DMS153 treated with DMSO at 0.1 percent for 48 hours (cell line): ENCODE measurements around the gene PPFIBP1.
A peak's percentile ranks its signal among the peaks of the same experiment; 100 is the strongest.
"Not testable (repeated sequence)": the region's sequence is repeated elsewhere in the genome, so short reads cannot be mapped to it uniquely, and the experiment has no call there.

Source experiments
- DNase-seq: peaks from one replicate; lab custom pipeline; 2025; ENCODE audit not compliant: unreplicated experiment; lab: John Stamatoyannopoulos, UW

PPFIBP1 gene

DNA sequence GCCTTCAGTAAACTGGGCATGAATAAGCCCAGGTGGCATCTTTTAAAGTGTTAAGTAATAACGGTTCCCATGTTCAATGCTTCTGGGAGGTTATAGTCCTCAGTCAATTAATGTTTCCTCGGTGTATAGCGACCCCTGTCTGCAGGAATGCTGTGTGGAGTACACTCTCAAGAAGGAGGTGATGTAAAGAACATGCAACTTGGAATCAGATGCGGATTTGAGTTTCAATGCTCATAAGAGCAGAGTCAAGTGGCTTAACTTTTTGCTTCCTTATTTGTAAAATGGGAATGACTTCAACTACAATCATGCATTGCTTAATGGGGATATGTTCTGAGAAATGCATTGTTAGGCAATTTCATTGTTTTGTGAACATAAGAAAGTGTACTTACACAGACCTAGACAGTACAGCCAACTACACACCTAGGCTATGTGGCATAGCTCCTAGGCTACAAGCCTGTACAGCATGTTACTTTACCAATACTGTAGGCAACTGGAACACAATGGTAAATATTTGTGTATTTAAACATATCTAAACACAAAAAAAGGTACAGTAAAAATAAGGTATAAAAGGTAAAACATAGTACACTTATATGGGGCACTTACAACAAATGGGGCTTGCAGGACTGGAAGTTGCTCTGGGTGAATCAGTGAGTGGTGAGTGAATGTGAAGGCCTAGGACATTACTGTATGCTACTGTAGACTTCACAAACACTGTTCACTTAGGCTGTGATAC lies 179.9 kb downstream of the PPFIBP1 start:
- peak; percentile 28 for DNase-seq

DNA sequence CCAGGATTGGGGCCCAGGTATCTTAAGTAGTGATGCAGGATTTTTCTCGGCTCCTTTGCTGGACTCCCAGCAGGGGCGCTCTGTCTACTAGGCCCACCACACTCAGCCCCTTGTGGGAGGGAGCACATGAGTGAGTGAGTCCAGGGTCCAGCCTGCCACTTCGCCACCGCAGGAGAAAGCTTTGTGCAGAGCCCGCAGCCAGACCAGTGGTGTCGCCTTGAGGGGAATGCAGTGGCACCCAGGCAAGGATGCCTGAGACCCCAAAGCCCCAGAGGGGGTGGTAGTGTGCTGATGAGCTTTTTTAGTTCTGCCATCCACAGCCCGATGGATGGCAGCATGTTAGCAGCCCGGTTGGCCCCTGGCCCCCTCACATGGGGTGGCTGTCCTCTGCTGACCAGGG lies 181.3 kb downstream of the PPFIBP1 start:
- no peak for DNase-seq

DNA sequence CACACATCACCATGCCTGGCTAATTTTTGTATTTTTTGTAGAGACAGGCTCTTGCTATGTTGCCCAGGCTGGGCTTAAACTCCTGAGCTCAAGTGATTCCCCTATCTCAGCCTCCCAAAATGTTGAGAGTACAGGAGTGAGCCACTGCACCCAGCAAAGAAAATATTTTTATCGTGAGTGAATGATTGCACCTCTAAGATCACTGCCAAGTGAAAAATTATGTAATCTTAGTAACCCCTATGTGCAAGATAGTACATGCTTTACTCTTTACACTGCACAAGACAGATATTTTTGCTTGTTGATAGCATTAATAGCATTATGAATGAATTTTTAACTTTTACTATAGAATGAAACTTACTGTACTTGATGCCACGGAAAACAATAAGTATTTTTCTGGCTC lies 183.2 kb downstream of the PPFIBP1 start:
- no peak for DNase-seq

DNA sequence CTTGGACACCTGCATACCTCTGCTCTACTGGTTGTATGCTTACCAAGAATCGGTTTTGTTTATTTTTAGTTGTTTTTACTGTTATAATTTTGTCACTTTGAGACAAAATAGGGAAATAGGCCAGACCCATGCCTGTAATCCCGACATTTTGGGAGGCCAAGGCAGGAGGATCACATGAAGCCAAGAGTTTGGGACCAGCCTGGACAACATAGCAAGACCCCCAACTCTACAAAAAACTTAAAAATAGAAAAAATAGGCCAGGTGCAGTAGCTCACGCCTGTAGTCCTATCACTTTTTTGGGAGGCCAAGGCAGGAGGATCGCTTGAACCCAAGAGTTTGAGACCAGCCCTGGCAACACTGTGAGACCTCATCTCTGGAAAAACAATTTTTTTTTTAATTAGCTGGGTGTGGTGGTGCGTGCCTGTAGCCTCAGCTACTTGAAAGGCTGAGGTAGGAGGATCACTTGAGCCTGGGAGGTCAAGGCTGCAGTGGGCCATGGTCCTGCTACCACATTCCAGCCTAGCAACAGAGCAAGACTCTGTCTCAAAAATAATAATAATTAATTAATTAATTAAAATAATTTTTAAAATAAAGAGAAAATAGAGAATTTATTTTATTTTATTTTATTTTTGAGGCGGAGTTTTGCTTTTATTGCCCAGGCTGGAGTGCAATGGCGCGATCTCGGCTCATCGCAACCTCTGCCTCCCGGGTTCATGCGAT lies 185.4 kb downstream of the PPFIBP1 start:
- no peak for DNase-seq

DNA sequence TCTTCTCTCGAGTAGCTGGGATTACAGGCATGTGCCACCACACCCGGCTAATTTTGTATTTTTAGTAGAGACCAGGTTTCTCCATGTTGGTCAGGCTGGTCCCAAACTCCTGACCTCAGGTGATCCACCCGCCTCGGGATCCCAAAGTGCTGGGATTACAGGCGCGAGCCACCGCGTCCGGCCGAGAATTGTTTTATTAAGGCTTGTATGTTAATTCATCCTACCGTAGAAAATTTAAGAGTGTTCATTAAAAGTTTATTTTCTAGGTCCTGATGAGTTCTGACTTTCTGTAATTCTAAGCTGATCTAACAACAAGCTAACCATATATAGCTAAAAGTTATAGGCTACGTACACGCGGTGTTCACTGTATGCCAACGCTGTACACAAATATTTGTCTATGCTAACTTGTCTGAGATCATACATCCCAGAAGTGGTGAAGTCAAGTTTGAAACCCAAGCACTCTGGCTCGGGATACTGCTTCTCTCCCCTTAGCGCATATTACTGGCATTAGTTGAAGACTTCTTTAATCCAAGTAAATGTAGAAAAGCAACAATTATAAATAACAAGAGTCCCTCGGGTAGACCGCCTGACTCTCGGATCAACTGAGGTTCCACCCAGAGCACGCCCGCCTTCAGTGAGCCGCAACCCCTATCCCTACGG lies 186.1 kb downstream of the PPFIBP1 start:
- peak; percentile 45 for DNase-seq

DNA sequence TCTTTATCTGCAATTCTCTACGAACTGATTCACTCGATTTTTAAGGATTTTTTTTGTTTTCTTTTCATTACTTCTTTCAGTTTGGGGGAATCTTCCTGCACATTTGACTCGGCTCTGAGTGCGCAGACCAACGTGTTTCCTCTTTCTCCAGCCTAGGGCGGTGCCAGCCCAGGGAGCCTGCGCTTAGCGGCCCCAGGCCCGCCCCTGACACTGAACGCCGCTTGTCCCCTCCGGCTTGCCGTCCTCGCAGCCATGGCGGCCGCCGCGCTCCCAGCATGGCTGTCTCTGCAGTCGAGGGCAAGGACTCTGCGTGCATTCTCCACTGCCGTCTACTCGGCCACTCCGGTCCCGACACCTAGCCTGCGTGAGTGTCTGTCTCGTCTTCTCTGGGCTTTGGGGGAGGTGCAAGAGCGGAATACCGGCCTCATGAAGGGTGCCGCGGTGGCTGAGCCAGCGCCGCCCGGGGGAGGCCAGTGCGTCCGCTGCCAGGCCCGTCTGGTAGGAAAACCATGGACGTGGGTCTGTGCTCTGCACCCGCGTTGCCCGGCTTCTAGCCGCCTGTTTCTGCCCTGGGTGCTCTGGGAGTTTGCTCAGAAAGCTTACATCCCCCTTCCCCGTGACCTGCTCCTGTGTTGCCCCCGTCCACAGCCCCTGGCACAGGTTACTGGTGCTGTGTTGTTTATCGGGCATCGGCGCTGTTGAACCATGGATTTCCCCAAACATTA lies 186.7 kb downstream of the PPFIBP1 start, which contains the start of gene MRPS35:
TSS of gene MRPS35 (plus strand) at position 241 of the 725 bp plus-strand sequence. CDS start at position 253, 12 bp downstream.
- DNase-seq = peak; percentile 60

DNA sequence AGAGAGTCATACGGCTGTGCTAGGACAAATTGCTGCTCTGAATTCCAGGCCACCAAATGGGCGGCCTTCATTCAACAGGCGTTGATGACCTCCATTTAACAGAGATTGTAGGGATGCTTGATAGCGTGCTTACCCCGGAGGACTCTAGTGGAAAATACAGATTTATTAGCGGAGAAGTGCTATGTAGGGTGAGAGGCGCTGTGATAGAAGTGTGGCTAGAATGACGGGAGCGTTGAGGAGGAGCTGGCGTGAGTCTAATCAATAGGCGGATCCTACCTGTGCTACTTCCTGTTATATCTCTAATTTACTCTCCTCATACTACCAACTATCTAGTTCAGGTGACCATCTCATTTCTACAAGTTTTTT lies 187.3 kb downstream of the PPFIBP1 start:
- DNase-seq = peak; percentile 11

DNA sequence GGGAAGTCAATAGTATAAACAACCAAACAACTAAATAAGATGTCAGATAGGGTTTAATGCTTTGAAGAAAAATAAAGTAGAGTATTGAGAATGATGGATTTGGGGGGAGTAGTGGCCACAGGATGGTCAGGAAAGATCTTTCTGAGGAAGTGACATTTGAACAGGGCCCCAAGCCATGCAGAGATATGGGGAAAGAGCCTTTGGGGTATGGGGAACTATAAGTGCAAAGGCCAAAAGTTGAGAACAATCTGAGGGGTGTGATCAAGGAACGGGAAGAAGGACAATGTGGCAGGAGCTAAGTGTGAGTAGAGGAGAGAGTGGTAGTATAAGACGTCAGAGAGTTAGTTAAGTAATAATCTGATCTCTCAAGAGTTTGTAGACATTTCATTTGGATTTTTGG lies 188.0 kb downstream of the PPFIBP1 start:
- DNase-seq = no peak

DNA sequence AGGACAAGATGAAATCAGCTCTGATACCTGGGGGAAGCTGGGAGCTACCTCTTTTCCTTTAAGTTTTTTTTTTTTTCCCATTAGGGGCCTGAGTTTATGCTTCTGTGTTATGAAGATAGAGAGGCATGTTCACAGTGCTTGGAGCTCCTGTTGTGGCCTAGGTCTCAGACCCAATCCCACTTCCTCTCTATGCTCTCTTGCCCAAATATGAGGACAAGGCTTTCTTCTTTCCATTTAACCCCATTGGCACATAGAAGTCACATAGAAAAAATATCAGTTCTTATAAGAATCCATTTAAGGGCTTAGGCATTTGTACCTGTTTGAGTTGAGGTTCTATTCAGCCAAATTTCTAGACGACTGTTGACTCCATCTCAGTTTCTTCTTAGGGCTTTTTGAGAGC lies 199.2 kb downstream of the PPFIBP1 start:
- DNase-seq = no peak

DNA sequence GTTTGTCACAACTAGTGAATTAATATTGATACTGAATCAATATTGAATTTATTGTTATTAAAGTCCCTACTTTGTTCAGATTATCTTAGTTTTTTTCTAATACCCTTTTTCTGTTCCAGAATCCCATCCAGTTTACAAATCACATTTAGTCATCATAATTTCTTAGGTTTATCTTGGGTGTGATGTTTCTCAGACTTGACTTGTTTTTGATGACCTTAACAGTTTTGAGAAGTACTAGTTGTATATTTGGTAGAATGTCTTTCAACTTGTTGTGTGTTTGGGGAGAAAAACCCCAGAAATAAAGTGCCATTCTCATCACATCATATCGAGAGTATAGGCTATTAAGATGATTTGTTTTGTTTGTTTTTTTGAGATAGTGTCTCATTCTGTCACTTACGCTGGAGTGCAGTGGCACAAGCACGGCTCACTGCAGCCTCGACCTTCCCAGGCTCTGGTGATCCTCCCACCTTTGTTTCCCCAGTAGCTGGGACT lies 206.1 kb downstream of the PPFIBP1 start:
- DNase-seq = no peak

DNA sequence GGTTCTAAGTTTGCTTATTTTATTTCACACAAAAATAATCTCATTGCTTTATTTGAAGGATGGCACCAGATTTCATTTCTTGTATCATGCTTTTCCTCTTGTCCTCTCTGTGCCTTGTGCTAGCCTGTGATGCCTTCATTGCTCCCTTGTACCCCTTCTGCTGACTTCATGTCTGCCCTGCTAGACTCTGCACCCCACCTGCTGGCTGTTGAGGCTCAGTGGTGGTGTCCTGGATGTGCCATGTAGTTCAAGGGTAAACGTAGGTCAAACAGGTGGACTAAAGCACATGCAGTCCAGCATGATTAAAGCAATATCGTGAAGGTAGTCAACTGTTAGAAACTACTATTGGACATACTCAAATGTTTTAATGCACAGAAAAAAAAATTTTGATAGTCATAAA lies 208.3 kb downstream of the PPFIBP1 start:
- DNase-seq = no peak

DNA sequence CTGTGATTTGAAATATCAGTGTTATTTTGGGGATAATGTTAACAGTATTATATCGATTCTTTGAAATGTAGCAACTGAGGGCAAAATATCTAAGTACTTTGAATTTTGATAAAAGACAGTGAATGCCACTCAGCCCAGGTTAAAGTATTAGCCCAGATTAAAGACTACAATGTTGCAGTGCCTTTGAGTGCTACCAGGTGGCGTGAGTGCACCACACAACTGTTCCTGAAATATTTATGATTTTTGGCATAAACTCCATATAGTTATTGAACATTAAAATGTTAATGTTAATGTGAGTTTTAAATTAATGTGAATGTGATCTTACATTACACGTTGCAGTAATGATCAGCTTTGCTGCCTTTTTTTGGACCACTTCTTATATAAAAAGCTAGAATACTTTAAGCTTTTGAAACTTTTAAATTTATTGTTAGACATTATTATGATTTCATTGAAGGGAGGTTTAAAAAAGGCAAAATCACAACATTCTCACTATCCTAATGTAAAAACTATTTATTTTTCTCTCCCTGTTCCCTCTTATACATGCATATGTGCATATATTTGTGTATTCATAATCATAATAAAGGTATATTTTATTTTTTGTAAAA lies 209.1 kb downstream of the PPFIBP1 start:
- DNase-seq = peak; percentile 3

DNA sequence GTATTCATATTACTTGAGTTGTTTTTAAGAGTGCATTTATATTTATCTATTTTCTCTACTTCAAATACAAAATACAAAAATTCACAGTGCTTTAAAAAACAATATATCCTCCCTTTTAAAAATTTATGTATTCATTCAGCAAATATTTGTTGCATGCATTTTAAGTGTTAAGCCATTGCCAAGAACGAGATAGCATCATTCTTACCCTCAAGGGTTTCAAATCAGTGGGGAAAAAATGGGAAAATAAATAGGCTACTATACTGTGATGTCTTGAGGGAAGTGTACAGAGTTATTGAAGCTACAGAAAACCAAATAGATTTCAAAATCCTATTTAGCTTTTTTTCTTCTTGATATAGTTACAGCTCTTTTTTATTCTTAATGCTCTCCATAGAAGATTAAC lies 209.8 kb downstream of the PPFIBP1 start:
- DNase-seq = no peak

DNA sequence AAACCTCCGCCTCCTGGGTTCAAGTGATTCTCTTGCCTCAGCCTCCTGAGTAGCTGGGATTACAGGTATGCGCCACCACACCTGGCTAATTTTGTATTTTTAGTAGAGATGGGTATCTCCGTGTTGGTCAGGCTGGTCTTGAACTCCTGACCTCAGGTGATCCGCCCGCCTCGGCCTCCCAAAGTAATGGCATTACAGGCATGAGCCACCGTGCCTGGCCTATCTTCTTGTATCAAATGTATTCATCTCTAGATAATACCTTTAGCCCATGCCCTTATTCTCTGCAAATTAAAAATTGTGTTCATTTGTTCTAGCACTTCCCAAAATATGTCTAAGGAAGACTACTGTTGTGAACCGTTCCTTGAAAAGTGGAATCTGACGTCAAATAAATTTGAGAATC lies 210.3 kb downstream of the PPFIBP1 start:
- DNase-seq = not testable (repeated sequence)

DNA sequence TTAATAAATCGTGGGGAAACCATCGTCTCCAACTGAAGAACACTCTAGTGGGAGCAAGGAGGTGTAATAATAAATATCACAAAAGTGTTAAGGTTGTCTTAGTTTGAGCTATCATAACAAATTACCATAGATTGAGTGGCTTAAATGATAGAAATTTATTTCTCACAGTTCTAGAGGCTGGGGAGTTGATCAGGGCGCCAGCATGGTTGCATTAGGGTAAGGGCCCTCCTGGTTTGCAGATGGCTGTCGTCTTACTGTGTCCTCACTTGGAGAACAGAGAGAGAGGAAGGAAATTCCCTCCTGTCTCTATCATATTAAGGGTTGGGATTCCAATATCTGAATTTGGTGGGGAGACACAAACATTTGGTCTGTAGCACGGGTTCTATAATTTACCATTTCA lies 219.6 kb downstream of the PPFIBP1 start:
- DNase-seq = no peak
